ENCODE results near the gene CCSER2.
"Not testable (repeated sequence)": the region's sequence is repeated elsewhere in the genome, so short reads cannot be mapped to it uniquely, and the experiment has no call there.

Gene CCSER2

DNA sequence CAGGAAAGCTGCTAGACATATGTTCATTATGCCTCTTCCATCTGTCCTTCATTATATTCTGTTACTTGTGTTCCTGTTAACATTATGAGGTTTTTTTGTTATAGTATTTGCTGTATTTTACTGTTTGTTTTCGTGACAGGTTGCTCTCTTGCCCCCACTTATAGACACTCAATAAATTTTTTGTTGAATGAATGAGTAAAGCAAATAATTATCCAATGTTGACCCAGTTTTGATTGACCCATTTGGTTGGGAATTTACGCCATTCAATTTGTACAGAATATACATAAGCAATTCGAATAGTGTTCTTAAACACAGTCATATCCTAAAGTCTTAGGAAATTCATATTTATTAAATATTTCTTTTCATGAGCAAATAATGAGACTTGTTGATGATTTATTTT is 11.8 kb downstream of the CCSER2 start:
- no peak overlapping the region for H3K4me3 ChIP-seq (replicated peaks; ENCODE audit: low read depth, low read length)
- TF ChIP-seq, protein P1, sequence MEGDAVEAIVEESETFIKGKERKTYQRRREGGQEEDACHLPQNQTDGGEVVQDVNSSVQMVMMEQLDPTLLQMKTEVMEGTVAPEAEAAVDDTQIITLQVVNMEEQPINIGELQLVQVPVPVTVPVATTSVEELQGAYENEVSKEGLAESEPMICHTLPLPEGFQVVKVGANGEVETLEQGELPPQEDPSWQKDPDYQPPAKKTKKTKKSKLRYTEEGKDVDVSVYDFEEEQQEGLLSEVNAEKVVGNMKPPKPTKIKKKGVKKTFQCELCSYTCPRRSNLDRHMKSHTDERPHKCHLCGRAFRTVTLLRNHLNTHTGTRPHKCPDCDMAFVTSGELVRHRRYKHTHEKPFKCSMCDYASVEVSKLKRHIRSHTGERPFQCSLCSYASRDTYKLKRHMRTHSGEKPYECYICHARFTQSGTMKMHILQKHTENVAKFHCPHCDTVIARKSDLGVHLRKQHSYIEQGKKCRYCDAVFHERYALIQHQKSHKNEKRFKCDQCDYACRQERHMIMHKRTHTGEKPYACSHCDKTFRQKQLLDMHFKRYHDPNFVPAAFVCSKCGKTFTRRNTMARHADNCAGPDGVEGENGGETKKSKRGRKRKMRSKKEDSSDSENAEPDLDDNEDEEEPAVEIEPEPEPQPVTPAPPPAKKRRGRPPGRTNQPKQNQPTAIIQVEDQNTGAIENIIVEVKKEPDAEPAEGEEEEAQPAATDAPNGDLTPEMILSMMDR (IDR thresholded peaks at IDR 0.05; ENCODE audit: low read length, missing control alignments), result no peak
- DNase-seq (ENCODE audit: low read depth), result no peak

DNA sequence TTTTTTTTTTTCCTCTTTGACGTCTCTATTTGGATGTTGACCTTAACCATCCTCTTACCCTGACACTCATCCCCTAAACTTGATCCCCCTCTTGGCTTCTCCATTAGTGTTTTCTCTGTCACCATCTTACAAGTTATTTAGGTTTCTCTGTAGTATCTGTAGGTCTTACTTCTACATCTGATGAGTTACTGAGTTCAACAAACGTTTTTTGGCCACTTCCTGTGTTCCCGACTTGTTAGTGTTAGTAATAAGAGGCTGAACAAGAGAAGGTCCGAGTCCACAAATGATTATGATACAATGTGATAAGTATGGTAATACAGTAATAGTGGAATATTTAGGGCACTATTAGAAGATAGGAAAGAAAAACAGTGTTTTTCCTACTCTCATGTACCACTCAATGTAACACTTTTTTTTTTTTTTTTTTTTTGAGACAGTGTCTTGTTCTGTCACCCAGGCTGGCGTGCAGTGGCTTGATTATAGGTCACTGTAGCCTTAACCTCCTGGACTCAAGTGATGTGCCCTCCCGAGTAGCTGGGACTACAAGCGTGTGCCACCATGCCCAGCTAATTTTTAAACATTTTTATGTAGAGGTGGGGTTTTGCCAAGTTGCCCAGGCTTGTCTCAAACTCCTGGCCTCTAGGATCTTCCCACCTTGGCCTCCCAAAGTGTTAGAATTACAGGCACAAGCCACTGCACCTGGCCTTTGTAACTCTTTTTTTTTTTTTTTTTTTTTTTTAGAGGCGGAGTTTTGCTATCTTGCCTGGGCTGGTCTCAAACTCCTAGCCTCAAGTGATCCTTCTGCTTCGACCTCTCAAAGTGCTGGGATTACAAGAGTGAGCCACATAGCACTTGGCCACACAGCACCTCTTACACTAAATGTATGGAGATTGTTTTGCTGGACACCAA is 12.5 kb downstream of the CCSER2 start:
- no peak for DNase-seq (ENCODE audit: low read depth)
- TF ChIP-seq, protein P1 (IDR thresholded peaks at IDR 0.05; ENCODE audit: low read length, missing control alignments), result no peak
- H3K4me3 ChIP-seq (replicated peaks; ENCODE audit: low read depth, low read length), result no peak overlapping the region

DNA sequence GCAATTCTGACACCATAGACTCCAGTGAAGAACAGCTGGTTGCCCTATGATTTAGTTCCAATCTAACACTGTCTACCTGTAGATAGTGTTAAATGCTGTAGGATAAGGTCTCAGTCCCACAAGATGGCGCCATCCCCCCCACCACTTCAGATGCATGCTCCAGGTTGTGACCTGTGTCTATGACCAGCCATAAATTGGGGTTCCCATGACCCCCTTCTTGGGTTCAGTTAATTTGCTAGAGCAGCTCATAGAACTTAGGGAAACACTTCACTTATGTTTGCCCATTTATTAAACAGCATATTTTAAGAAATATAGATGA is 13.1 kb downstream of the CCSER2 start:
- no peak overlapping the region for H3K4me3 ChIP-seq (replicated peaks; ENCODE audit: low read depth, low read length)
- no peak for DNase-seq (ENCODE audit: low read depth)
- TF ChIP-seq, protein P1 (IDR thresholded peaks at IDR 0.05; ENCODE audit: low read length, missing control alignments), result no peak

DNA sequence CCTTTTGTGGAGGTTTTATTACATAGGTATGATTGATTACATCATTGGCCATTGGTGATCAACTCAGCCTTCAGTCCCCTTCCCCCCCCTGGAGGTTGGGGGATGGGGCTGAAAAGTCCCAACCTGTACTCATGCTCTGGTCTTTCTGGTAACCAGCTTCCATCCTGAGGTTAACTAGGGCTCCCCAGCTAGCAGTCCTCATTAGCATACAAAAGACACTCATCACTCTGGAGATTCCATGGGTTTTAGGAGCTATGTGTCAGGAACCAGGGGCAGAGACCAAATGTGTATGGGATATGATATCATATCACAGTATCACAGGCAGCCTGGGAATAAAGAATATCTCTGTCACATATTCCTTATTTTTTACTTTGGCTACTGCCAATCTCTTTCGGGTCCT is 13.6 kb downstream of the CCSER2 start:
- DNase-seq (ENCODE audit: low read depth), result no peak
- TF ChIP-seq, protein P1 (IDR thresholded peaks at IDR 0.05; ENCODE audit: low read length, missing control alignments), result no peak
- no peak overlapping the region for H3K4me3 ChIP-seq (replicated peaks; ENCODE audit: low read depth, low read length)

DNA sequence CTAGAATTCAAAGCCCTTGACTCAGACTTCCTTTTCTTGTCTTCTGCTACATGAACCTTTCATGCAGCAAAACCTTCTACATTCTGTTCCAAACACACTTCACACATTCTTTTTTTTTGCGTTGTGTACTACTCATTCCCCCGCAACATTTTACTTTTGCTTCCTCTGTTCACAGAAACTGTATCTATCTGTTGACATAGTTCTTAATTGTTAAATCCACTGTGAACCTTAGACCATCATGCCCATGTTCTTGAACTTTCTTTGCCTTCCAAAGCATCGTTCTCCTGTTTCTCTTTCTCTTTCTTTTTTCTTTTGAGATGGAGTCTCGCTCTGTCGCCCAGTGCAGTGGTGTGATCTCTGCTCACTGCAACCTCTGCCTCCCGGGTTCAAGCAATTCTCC is 14.2 kb downstream of the CCSER2 start:
- H3K4me3 ChIP-seq (replicated peaks; ENCODE audit: low read depth, low read length), result no peak overlapping the region
- TF ChIP-seq, protein P1 (IDR thresholded peaks at IDR 0.05; ENCODE audit: low read length, missing control alignments), result no peak
- no peak for DNase-seq (ENCODE audit: low read depth)

DNA sequence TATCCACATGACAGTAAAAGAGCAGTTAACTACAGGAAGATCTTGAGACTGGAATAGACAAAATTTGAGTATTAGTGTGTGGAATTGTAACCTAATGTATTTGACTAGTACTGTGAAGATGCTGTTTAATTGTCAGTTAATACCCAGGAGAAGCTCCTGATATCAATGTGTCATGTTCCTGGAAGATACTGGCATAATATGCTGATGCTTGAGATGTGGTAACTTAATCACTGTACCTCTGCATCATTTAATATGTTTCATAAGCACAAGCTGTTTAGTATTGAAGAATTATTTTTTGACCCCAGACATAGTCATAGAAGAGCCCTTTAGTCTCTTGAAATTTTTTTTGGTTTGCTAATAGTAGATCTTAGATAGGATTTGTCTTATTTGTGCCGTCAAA is 15.4 kb downstream of the CCSER2 start:
- no peak for DNase-seq (ENCODE audit: low read depth)
- TF ChIP-seq, protein P1 (IDR thresholded peaks at IDR 0.05; ENCODE audit: low read length, missing control alignments), result no peak
- H3K4me3 ChIP-seq (replicated peaks; ENCODE audit: low read depth, low read length), result no peak overlapping the region

DNA sequence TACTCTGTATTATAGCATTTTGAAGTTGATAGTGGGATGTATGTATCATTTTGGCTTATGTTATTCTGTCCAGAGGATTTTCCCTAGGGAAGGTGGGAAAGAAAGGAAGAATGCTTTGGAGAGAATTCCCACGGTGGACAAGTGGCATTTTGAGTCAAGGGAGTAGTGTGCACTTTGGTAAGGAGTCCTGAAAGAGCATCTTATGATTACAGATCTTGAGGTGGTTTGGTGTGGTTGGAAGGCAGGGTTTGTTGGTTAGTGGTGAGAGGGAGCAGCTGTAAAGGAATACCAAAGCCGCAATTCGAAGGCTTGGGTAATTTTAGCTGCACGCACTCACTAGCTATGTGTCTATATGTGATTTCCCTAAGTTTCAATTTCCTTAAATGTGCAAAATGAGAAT is 16.1 kb downstream of the CCSER2 start:
- DNase-seq (ENCODE audit: low read depth), result no peak
- H3K4me3 ChIP-seq (replicated peaks; ENCODE audit: low read depth, low read length), result no peak overlapping the region
- TF ChIP-seq, protein P1 (IDR thresholded peaks at IDR 0.05; ENCODE audit: low read length, missing control alignments), result no peak

DNA sequence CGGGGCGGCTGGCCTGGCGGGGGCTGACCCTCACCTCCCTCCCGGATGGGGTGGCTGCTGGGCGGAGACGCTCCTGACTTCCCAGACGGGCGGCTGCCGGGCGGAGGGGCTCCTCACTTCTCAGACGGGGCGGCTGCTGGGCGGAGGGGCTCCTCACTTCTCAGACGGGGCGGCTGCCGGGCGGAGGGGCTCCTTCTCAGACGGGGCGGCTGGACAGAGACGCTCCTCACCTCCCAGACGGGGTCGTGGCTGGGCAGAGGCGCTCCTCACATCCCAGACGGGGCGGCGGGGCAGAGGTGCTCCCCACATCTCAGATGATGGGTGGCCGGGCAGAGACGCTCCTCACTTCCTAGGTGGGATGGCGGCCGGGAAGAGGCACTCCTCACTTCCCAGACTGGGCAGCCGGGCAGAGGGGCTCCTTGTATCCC is 19.2 kb downstream of the CCSER2 start:
- not testable (repeated sequence) for H3K4me3 ChIP-seq (replicated peaks; ENCODE audit: low read depth, low read length); DNase-seq (ENCODE audit: low read depth)
